ENCODE measurements around the gene HDGFL1.

HDGFL1 gene

GRCh38 chr6:22569281-22570184 is at the start of gene HDGFL1:
Gene HDGFL1 (plus strand): TSS chr6:22569566. CDS start chr6:22569576, 10 bp downstream.
- Histone ChIP-seq H3K9ac (ENCODE audit: low read depth in 1 of 2, low read length in 2 of 2) (no peak within 1 kb of the TSS), H3K36me3 (ENCODE audit: control insufficient read depth in 1 of 2, insufficient read depth in 2 of 2, low read length in 2 of 2) (no peaks in the 10 kb centered on the region), H3K27ac (ENCODE audit: low read depth, low read length) (no peak within 1 kb of the TSS), H3K9me3 (ENCODE audit: control insufficient read depth in 1 of 2, low read length in 2 of 2) (no peaks in the 10 kb centered on the region), H3K27me3 (ENCODE audit: control insufficient read depth in 1 of 2, insufficient read depth in 2 of 2, low read length in 2 of 2) (no peaks in the 10 kb centered on the region), H3K4me3 (ENCODE audit: low read depth in 1 of 2, low read length in 2 of 2) (no peak within 1 kb of the TSS), H3K4me1 (ENCODE audit: control insufficient read depth in 1 of 2, insufficient read depth in 2 of 2, low read length in 2 of 2) (no peaks in the 10 kb centered on the region)

- H3K27me3 ChIP-seq (ENCODE audit: control insufficient read depth in 1 of 2, insufficient read depth in 2 of 2, low read length in 2 of 2): no peaks in the 10 kb centered on the region
- no peak overlapping the region for H3K4me3 ChIP-seq (ENCODE audit: low read depth in 1 of 2, low read length in 2 of 2)
- H3K9ac ChIP-seq (ENCODE audit: low read depth in 1 of 2, low read length in 2 of 2): no peak overlapping the region
- H3K4me1 ChIP-seq (ENCODE audit: control insufficient read depth in 1 of 2, insufficient read depth in 2 of 2, low read length in 2 of 2): no peaks in the 10 kb centered on the region
- no peaks in the 10 kb centered on the region for H3K36me3 ChIP-seq (ENCODE audit: control insufficient read depth in 1 of 2, insufficient read depth in 2 of 2, low read length in 2 of 2)
- H3K9me3 ChIP-seq (ENCODE audit: control insufficient read depth in 1 of 2, low read length in 2 of 2): no peaks in the 10 kb centered on the region
- H3K27ac ChIP-seq (ENCODE audit: low read depth, low read length): no peak overlapping the region
These were observed 48.3 kb upstream of the HDGFL1 start for GRCh38 chr6:22521035-22521434.

DNA sequence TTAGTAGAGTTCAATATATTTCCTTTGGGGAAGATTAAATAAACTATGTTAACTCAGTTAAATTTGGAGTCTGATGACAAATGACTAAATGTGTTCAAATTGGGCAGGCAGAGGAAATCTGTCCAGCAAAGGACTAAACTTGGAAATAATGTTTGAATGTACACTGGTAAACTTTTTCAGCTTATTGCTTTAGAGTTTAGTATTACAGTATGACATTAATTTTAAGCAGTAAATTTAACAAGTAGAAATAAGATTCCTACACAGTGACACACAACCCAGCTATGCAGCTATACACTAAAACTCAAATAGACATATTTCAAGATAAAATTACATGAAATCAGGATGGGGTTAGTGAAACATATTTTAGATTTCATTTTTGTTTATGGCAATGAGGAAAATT is 42.6 kb upstream of the HDGFL1 start:
- Histone ChIP-seq H3K9ac (ENCODE audit: low read depth in 1 of 2, low read length in 2 of 2) (no peak overlapping the region), H3K4me1 (ENCODE audit: control insufficient read depth in 1 of 2, insufficient read depth in 2 of 2, low read length in 2 of 2) (no peaks in the 10 kb centered on the region), H3K27me3 (ENCODE audit: control insufficient read depth in 1 of 2, insufficient read depth in 2 of 2, low read length in 2 of 2) (no peaks in the 10 kb centered on the region), H3K27ac (ENCODE audit: low read depth, low read length) (no peak overlapping the region), H3K4me3 (ENCODE audit: low read depth in 1 of 2, low read length in 2 of 2) (no peak overlapping the region), H3K9me3 (ENCODE audit: control insufficient read depth in 1 of 2, low read length in 2 of 2) (no peaks in the 10 kb centered on the region), H3K36me3 (ENCODE audit: control insufficient read depth in 1 of 2, insufficient read depth in 2 of 2, low read length in 2 of 2) (no peaks in the 10 kb centered on the region)

DNA sequence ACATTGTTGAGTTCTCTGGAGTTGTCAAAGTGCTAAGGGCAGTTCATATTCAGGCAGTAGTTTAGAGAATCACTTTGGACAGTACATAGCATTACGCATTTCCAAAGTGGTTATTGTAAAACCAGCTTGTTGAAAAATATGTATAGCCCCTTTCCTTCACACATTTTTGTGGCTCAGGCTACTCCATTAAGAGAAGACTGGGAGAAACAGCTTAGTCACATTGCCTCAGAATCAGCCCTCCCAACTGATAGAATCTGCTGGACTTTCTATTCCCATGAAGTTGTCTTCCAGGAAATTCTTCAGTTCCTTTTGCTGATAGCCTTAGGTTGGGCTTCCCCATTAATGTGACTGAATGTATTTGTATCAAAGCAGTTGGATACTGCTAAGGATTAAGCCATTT is 39.5 kb upstream of the HDGFL1 start:
- no peak overlapping the region for H3K27ac ChIP-seq (ENCODE audit: low read depth, low read length)
- no peak overlapping the region for H3K9ac ChIP-seq (ENCODE audit: low read depth in 1 of 2, low read length in 2 of 2)
- no peaks in the 10 kb centered on the region for H3K27me3 ChIP-seq (ENCODE audit: control insufficient read depth in 1 of 2, insufficient read depth in 2 of 2, low read length in 2 of 2)
- no peak overlapping the region for H3K4me3 ChIP-seq (ENCODE audit: low read depth in 1 of 2, low read length in 2 of 2)
- H3K4me1 ChIP-seq (ENCODE audit: control insufficient read depth in 1 of 2, insufficient read depth in 2 of 2, low read length in 2 of 2): no peaks in the 10 kb centered on the region
- H3K36me3 ChIP-seq (ENCODE audit: control insufficient read depth in 1 of 2, insufficient read depth in 2 of 2, low read length in 2 of 2): no peaks in the 10 kb centered on the region
- H3K9me3 ChIP-seq (ENCODE audit: control insufficient read depth in 1 of 2, low read length in 2 of 2): no peaks in the 10 kb centered on the region

GRCh38 chr6:22530506-22530905 is 38.9 kb upstream of the HDGFL1 start:
- Histone ChIP-seq H3K4me3 (ENCODE audit: low read depth in 1 of 2, low read length in 2 of 2) (no peak overlapping the region), H3K27ac (ENCODE audit: low read depth, low read length) (no peak overlapping the region), H3K9me3 (ENCODE audit: control insufficient read depth in 1 of 2, low read length in 2 of 2) (no peaks in the 10 kb centered on the region), H3K27me3 (ENCODE audit: control insufficient read depth in 1 of 2, insufficient read depth in 2 of 2, low read length in 2 of 2) (no peaks in the 10 kb centered on the region), H3K36me3 (ENCODE audit: control insufficient read depth in 1 of 2, insufficient read depth in 2 of 2, low read length in 2 of 2) (no peaks in the 10 kb centered on the region), H3K9ac (ENCODE audit: low read depth in 1 of 2, low read length in 2 of 2) (no peak overlapping the region), H3K4me1 (ENCODE audit: control insufficient read depth in 1 of 2, insufficient read depth in 2 of 2, low read length in 2 of 2) (no peaks in the 10 kb centered on the region)

DNA sequence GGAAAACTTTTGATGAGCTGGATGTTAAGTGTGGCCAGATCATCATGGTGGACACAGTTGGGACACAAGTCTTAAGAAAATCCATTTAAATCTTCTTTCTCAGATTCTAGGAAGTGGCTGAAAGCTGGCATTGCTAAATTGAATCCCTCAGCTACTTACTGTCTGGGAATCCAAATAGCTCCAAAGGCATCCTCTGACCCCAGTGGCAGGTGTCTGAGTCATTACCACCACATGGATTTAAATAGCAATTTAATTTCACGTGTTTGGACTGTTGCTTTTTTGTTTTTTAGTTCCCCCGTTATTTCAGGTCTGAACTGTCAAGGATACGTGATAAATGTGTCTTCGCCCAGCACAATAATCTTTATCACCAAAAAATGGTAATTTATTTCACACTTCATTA is 33.2 kb upstream of the HDGFL1 start:
- Histone ChIP-seq H3K4me3 (ENCODE audit: low read depth in 1 of 2, low read length in 2 of 2) (no peak overlapping the region), H3K9ac (ENCODE audit: low read depth in 1 of 2, low read length in 2 of 2) (no peak overlapping the region), H3K27ac (ENCODE audit: low read depth, low read length) (no peak overlapping the region), H3K9me3 (ENCODE audit: control insufficient read depth in 1 of 2, low read length in 2 of 2) (no peaks in the 10 kb centered on the region), H3K36me3 (ENCODE audit: control insufficient read depth in 1 of 2, insufficient read depth in 2 of 2, low read length in 2 of 2) (no peaks in the 10 kb centered on the region), H3K4me1 (ENCODE audit: control insufficient read depth in 1 of 2, insufficient read depth in 2 of 2, low read length in 2 of 2) (no peaks in the 10 kb centered on the region), H3K27me3 (ENCODE audit: control insufficient read depth in 1 of 2, insufficient read depth in 2 of 2, low read length in 2 of 2) (no peaks in the 10 kb centered on the region)

- no peaks in the 10 kb centered on the region for H3K9me3 ChIP-seq (ENCODE audit: control insufficient read depth in 1 of 2, low read length in 2 of 2)
- H3K36me3 ChIP-seq (ENCODE audit: control insufficient read depth in 1 of 2, insufficient read depth in 2 of 2, low read length in 2 of 2): no peaks in the 10 kb centered on the region
- H3K9ac ChIP-seq (ENCODE audit: low read depth in 1 of 2, low read length in 2 of 2): no peak overlapping the region
- no peak overlapping the region for H3K4me3 ChIP-seq (ENCODE audit: low read depth in 1 of 2, low read length in 2 of 2)
- no peak overlapping the region for H3K27ac ChIP-seq (ENCODE audit: low read depth, low read length)
- no peaks in the 10 kb centered on the region for H3K27me3 ChIP-seq (ENCODE audit: control insufficient read depth in 1 of 2, insufficient read depth in 2 of 2, low read length in 2 of 2)
- H3K4me1 ChIP-seq (ENCODE audit: control insufficient read depth in 1 of 2, insufficient read depth in 2 of 2, low read length in 2 of 2): no peaks in the 10 kb centered on the region
These were observed 24.9 kb upstream of the HDGFL1 start for GRCh38 chr6:22544476-22544875.

DNA sequence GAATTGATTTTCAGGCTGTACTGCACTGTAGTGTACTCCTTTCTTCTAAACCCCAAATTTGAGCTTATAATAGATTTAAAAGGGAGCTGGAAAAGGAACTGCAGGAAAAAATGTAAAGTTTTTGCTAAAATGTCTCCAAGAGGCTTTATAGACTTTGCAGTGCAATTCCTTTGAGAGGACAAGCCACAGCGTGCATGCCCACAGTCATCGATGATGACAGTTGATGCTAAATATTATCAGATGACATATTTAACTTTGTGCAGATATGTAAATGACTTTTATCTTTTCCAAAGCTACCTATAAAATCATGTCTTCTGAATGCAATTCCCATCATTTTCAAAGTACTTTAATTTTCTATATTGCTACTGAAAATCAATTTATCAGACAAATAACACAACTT is 24.3 kb upstream of the HDGFL1 start:
- Histone ChIP-seq H3K36me3 (ENCODE audit: control insufficient read depth in 1 of 2, insufficient read depth in 2 of 2, low read length in 2 of 2) (no peaks in the 10 kb centered on the region), H3K9me3 (ENCODE audit: control insufficient read depth in 1 of 2, low read length in 2 of 2) (no peaks in the 10 kb centered on the region), H3K27ac (ENCODE audit: low read depth, low read length) (no peak overlapping the region), H3K9ac (ENCODE audit: low read depth in 1 of 2, low read length in 2 of 2) (no peak overlapping the region), H3K27me3 (ENCODE audit: control insufficient read depth in 1 of 2, insufficient read depth in 2 of 2, low read length in 2 of 2) (no peaks in the 10 kb centered on the region), H3K4me1 (ENCODE audit: control insufficient read depth in 1 of 2, insufficient read depth in 2 of 2, low read length in 2 of 2) (no peaks in the 10 kb centered on the region), H3K4me3 (ENCODE audit: low read depth in 1 of 2, low read length in 2 of 2) (no peak overlapping the region)

GRCh38 chr6:22546236-22546635 is 23.1 kb upstream of the HDGFL1 start:
- Histone ChIP-seq H3K4me3 (ENCODE audit: low read depth in 1 of 2, low read length in 2 of 2) (no peak overlapping the region), H3K36me3 (ENCODE audit: control insufficient read depth in 1 of 2, insufficient read depth in 2 of 2, low read length in 2 of 2) (no peaks in the 10 kb centered on the region), H3K27me3 (ENCODE audit: control insufficient read depth in 1 of 2, insufficient read depth in 2 of 2, low read length in 2 of 2) (no peaks in the 10 kb centered on the region), H3K4me1 (ENCODE audit: control insufficient read depth in 1 of 2, insufficient read depth in 2 of 2, low read length in 2 of 2) (no peaks in the 10 kb centered on the region), H3K9ac (ENCODE audit: low read depth in 1 of 2, low read length in 2 of 2) (no peak overlapping the region), H3K9me3 (ENCODE audit: control insufficient read depth in 1 of 2, low read length in 2 of 2) (no peaks in the 10 kb centered on the region), H3K27ac (ENCODE audit: low read depth, low read length) (no peak overlapping the region)

DNA sequence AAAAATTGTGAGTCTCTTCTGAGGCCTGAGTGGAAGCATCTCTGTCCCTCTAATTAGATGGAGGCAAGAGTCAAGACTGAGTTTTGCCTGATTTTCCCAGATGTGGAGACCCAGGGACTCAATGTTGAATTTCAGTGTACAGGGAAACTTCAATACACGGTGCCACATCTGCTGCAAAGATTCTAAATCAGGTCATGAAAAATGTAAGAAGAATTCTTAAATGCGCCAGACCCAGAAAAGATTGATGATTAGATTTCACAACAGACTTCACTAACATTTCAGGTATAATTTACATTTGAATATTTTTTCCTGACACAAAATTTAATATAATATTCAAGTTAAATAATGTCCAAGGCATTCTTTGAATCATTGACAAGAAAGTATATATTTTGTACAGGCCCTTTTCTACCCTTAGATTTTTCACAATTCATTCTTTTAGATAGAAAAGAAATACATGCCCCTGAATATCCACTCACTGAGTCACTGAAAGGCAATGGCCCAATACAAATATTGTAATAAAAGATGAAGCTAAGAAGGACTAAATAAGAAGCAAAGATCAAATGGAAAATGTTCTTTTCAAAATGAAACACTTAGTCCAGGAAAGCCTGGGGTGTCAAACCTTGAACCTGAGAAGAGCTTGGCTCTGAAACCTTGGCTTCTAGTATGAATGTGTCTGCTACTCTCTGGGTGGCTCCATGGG is 18.2 kb upstream of the HDGFL1 start:
- no peaks in the 10 kb centered on the region for H3K4me1 ChIP-seq (ENCODE audit: control insufficient read depth in 1 of 2, insufficient read depth in 2 of 2, low read length in 2 of 2)

More for the DNA sequence above, 18.2 kb upstream of the HDGFL1 start:
- Histone ChIP-seq H3K9me3 (ENCODE audit: control insufficient read depth in 1 of 2, low read length in 2 of 2) (no peaks in the 10 kb centered on the region), H3K4me3 (ENCODE audit: low read depth in 1 of 2, low read length in 2 of 2) (no peak overlapping the region), H3K27me3 (ENCODE audit: control insufficient read depth in 1 of 2, insufficient read depth in 2 of 2, low read length in 2 of 2) (no peaks in the 10 kb centered on the region), H3K27ac (ENCODE audit: low read depth, low read length) (no peak overlapping the region), H3K9ac (ENCODE audit: low read depth in 1 of 2, low read length in 2 of 2) (no peak overlapping the region), H3K36me3 (ENCODE audit: control insufficient read depth in 1 of 2, insufficient read depth in 2 of 2, low read length in 2 of 2) (no peaks in the 10 kb centered on the region)
